Urothelium cell line (cell line): ENCODE data around the gene ZFP92.
A peak's percentile ranks its signal among the peaks of the same experiment; 100 is the strongest.

ENCODE experiments used
- DNase-seq: peaks from one replicate; pipeline ENCODE4 v3.0.0; 2011; ENCODE audit warnings: low spot score, mixed read lengths
- FAIRE-seq: peaks from 2 replicates; lab custom pipeline; 2011; peaks lifted over from hg19 to GRCh38; lab: Jason Lieb, UNC

ZFP92 gene

GRCh38 chrX:153433781-153434285, 22.6 kb downstream of the ZFP92 start:
- DNase-seq (no peak), FAIRE-seq (no peak)

- no peak for FAIRE-seq
Measured at GRCh38 chrX:153434801-153435200, 23.5 kb downstream of the ZFP92 start.

GRCh38 chrX:153435845-153436244, 24.6 kb downstream of the ZFP92 start:
- DNase-seq: no peak

More at GRCh38 chrX:153434801-153435200, 23.5 kb downstream of the ZFP92 start:
- no peak for DNase-seq

GRCh38 chrX:153438532-153438931, 27.3 kb downstream of the ZFP92 start:
- FAIRE-seq (no peak), DNase-seq (peak; percentile 27)

More at GRCh38 chrX:153435845-153436244, 24.6 kb downstream of the ZFP92 start:
- no peak for FAIRE-seq

- FAIRE-seq: peak; percentile 58
- DNase-seq: no peak
Measured at GRCh38 chrX:153439977-153440376, 28.7 kb downstream of the ZFP92 start.

- FAIRE-seq (no peak), DNase-seq (no peak)
Measured at GRCh38 chrX:153440556-153441135, 29.4 kb downstream of the ZFP92 start.

- no peak for FAIRE-seq
- peak; percentile 18 for DNase-seq
Measured at GRCh38 chrX:153441296-153441695, 30.0 kb downstream of the ZFP92 start.

- FAIRE-seq: no peak
- DNase-seq: no peak
Measured at GRCh38 chrX:153441981-153442380, 30.7 kb downstream of the ZFP92 start.

- no peak for FAIRE-seq
Measured at GRCh38 chrX:153442463-153442862, 31.2 kb downstream of the ZFP92 start.

GRCh38 chrX:153443476-153444332, 32.4 kb downstream of the ZFP92 start:
- no peak for DNase-seq

More at GRCh38 chrX:153442463-153442862, 31.2 kb downstream of the ZFP92 start:
- no peak for DNase-seq

GRCh38 chrX:153444333-153445011, 33.2 kb downstream of the ZFP92 start:
- FAIRE-seq (no peak), DNase-seq (no peak)

More at GRCh38 chrX:153443476-153444332, 32.4 kb downstream of the ZFP92 start:
- FAIRE-seq: no peak

GRCh38 chrX:153445106-153445855, 34.0 kb downstream of the ZFP92 start:
- no peak for DNase-seq
- no peak for FAIRE-seq

GRCh38 chrX:153445856-153446635, 34.8 kb downstream of the ZFP92 start, which contains the start of gene TREX2:
Gene TREX2, minus strand, starts transcription at chrX:153446056. Its CDS starts 626 bp downstream, at chrX:153445430.
- DNase-seq (no peak), FAIRE-seq (no peak)

GRCh38 chrX:153446636-153446936, 35.3 kb downstream of the ZFP92 start:
- DNase-seq (no peak), FAIRE-seq (no peak)

GRCh38 chrX:153446950-153447580, 35.8 kb downstream of the ZFP92 start:
- FAIRE-seq (no peak), DNase-seq (no peak)

GRCh38 chrX:153447581-153447960, 36.3 kb downstream of the ZFP92 start:
- FAIRE-seq: no peak
- DNase-seq: no peak

GRCh38 chrX:153448556-153449367, 37.5 kb downstream of the ZFP92 start:
- FAIRE-seq: no peak
- no peak for DNase-seq

- DNase-seq (no peak), FAIRE-seq (no peak)
Measured at GRCh38 chrX:153449368-153450113, 38.3 kb downstream of the ZFP92 start.
